ENCODE data around the gene S1PR5. TPM values are rescaled to one million over a fixed set of nuclear protein-coding genes. Genes with fewer than 3 reads are reported as not detected.

S1PR5 gene
- total and polyA plus RNA-seq, 9 of the 15 experiments (the other 6 are each of a cell fraction or from before 2014, with no cell fraction given), result 0.03 to 0.54 (median 0.35) TPM; not detected in 4

- no peak; the same call in 1 of the 2 replicates for TF ChIP-seq ZBTB1 (CRISPR knock-in tag; IDR thresholded peaks at IDR 0.05; ENCODE audit: borderline replicate concordance, low read depth)
- TF ChIP-seq ESRRA (IDR thresholded peaks at IDR 0.05; ENCODE audit: borderline replicate concordance, low read depth), result no peak
- TF ChIP-seq CHD4 (IDR thresholded peaks at IDR 0.05; ENCODE audit: insufficient read depth, insufficient replicate concordance, low read depth, low read length, poor library complexity, severe bottlenecking), result peak; percentile 73
- no peak for TF ChIP-seq TFAM (CRISPR knock-in tag; conservative IDR thresholded peaks at IDR 0.05)
- no peak for TF ChIP-seq ZNF740 (CRISPR knock-in tag; IDR thresholded peaks at IDR 0.05)
- no peak for TF ChIP-seq ZNF740 (tag; IDR thresholded peaks at IDR 0.05)
- TF ChIP-seq POLR2A (conservative IDR thresholded peaks at IDR 0.05), result peak; percentile 84
- no peak for TF ChIP-seq GTF2F1 (IDR thresholded peaks at IDR 0.05; ENCODE audit: low read depth, low read length)
- TF ChIP-seq CREM (IDR thresholded peaks at IDR 0.05; ENCODE audit: low read depth), result peak; percentile 67
- TF ChIP-seq RBBP5 (IDR thresholded peaks at IDR 0.05; ENCODE audit: borderline replicate concordance, insufficient read depth, low read length, poor library complexity, severe bottlenecking), result peak; percentile 20
- no peak for TF ChIP-seq CBX8 (IDR thresholded peaks at IDR 0.05; ENCODE audit: borderline replicate concordance, extremely low read depth, low read depth, low read length, poor library complexity, severe bottlenecking)
- no peak for TF ChIP-seq SMAD3 (CRISPR knock-in tag; conservative IDR thresholded peaks at IDR 0.05)
- no peak for TF ChIP-seq NCOA6 (IDR thresholded peaks at IDR 0.05)
- TF ChIP-seq MECOM (CRISPR knock-in tag; IDR thresholded peaks at IDR 0.05), result no peak
- no peak for TF ChIP-seq KHSRP (IDR thresholded peaks at IDR 0.05)
- no peak; the same call in 1 of the 2 replicates for TF ChIP-seq MYC (IDR thresholded peaks at IDR 0.05; ENCODE audit: low read depth, low read length)
- TF ChIP-seq MYC (CRISPR knock-in tag; IDR thresholded peaks at IDR 0.05; ENCODE audit: borderline replicate concordance, low read depth), result no peak
- peak; percentile 96 for TF ChIP-seq ZBTB7A (IDR thresholded peaks at IDR 0.05; ENCODE audit: borderline replicate concordance, control insufficient read depth, low read depth, low read length)
- TF ChIP-seq NR2F6 (CRISPR knock-in tag; IDR thresholded peaks at IDR 0.05), result no peak
- no peak for TF ChIP-seq NKRF (IDR thresholded peaks at IDR 0.05; ENCODE audit: borderline replicate concordance)
- no peak for TF ChIP-seq SRSF9 (IDR thresholded peaks at IDR 0.05; ENCODE audit: borderline replicate concordance, low read depth, low read length)
- TF ChIP-seq CCNT2 (IDR thresholded peaks at IDR 0.05; ENCODE audit: borderline replicate concordance, extremely low read depth, insufficient read length, low read depth, low read length), result peak; percentile 99
- TF ChIP-seq EP300 (IDR thresholded peaks at IDR 0.05; ENCODE audit: low read length), result peak; percentile 81
- TF ChIP-seq HDAC6 (IDR thresholded peaks at IDR 0.05; ENCODE audit: low read depth, low read length), result no peak
- no peak for TF ChIP-seq DNMT1 (IDR thresholded peaks at IDR 0.05)
- TF ChIP-seq MEIS2 (IDR thresholded peaks at IDR 0.05; ENCODE audit: partially characterized antibody), result peak; percentile 4
- TF ChIP-seq NR3C1 (CRISPR knock-in tag; IDR thresholded peaks at IDR 0.05), result no peak
Measured at GRCh38 chr19:10543420-10544241, 26.4 kb upstream of the S1PR5 start, which contains the start of gene ATG4D (continued).

All from K562 (cell line).